SJCRH30 (cell line): ENCODE results near the gene DACT2. TPM values are rescaled to one million over a fixed set of nuclear protein-coding genes. Genes with fewer than 3 reads are reported as not detected.

ENCODE experiments used
- DNase-seq, 2 experiments: peaks; one replicate each; pipeline ENCODE4 v3.0.0-alpha.2; 2015 to 2020
- H3K27ac ChIP-seq: fragments of 250-450 bp; sonication (Bioruptor Pico); 2 replicates; pipeline ENCODE4 v1.5.1; 2020; ENCODE audit warnings: mild to moderate bottlenecking, moderate library complexity
- H3K27me3 ChIP-seq: fragments of 250-450 bp; sonication (Bioruptor Pico); 2 replicates; pipeline ENCODE4 v1.5.1; 2020; ENCODE audit warnings: mild to moderate bottlenecking, moderate library complexity
- H3K36me3 ChIP-seq: fragments of 250-450 bp; sonication (Bioruptor Pico); 2 replicates; pipeline ENCODE4 v1.5.1; 2020; ENCODE audit warnings: mild to moderate bottlenecking, moderate library complexity
- H3K4me1 ChIP-seq: fragments of 250-450 bp; sonication (Bioruptor Pico); 2 replicates; pipeline ENCODE4 v1.5.1; 2020; ENCODE audit warnings: mild to moderate bottlenecking, moderate library complexity
- H3K4me3 ChIP-seq: fragments of 250-450 bp; sonication (Bioruptor Pico); 2 replicates; pipeline ENCODE4 v1.5.1; 2020; ENCODE audit warnings: mild to moderate bottlenecking, moderate library complexity
- H3K9me3 ChIP-seq: fragments of 250-450 bp; sonication (Bioruptor Pico); replicated peaks from 2 replicates; pipeline ENCODE4 v1.5.1; 2020; ENCODE audit warnings: mild to moderate bottlenecking, moderate library complexity
- total RNA-seq: library from RNA; depleted of rRNA; stranded (reverse); fragments of >200 nt; shearing (Covaris generic); gene quantifications from 2 replicates; pipeline ENCODE4 v1.2.3, GENCODE V29; 2014

DACT2 gene
- total RNA-seq, 1 experiment from 2014 or later: not detected

GRCh38 chr6:168280020-168280898 is 39.3 kb downstream of the DACT2 start:
- Histone ChIP-seq H3K9me3 (no peaks in the 10 kb centered on the region), H3K36me3 (no peaks in the 10 kb centered on the region), H3K27ac (no peak overlapping the region), H3K4me3 (no peak overlapping the region), H3K27me3 (peaks cover 7% of the 10 kb centered on the region; the same call in 1 of the 2 replicates), H3K4me1 (no peaks in the 10 kb centered on the region)
- no peak for DNase-seq

- Histone ChIP-seq H3K9me3 (no peaks in the 10 kb centered on the region), H3K36me3 (no peaks in the 10 kb centered on the region), H3K4me3 (no peak overlapping the region), H3K27me3 (peaks cover 10% of the 10 kb centered on the region; the same call in 1 of the 2 replicates), H3K27ac (no peak overlapping the region), H3K4me1 (no peaks in the 10 kb centered on the region)
- DNase-seq: no peak
Measured at GRCh38 chr6:168279403-168279935, 40.1 kb downstream of the DACT2 start.

GRCh38 chr6:168278904-168279303 is 40.7 kb downstream of the DACT2 start:
- Histone ChIP-seq H3K9me3 (no peaks in the 10 kb centered on the region), H3K4me1 (no peaks in the 10 kb centered on the region), H3K27ac (no peak overlapping the region), H3K4me3 (no peak overlapping the region), H3K36me3 (no peaks in the 10 kb centered on the region), H3K27me3 (peaks cover 14% of the 10 kb centered on the region; the same call in 1 of the 2 replicates)
- DNase-seq: no peak

GRCh38 chr6:168277274-168277669 is 42.3 kb downstream of the DACT2 start:
- no peak for DNase-seq
- Histone ChIP-seq H3K27me3 (peaks cover 14% of the 10 kb centered on the region; the same call in 1 of the 2 replicates), H3K9me3 (no peaks in the 10 kb centered on the region)

GRCh38 chr6:168276576-168277273 is 42.9 kb downstream of the DACT2 start:
- no peak for DNase-seq
- Histone ChIP-seq H3K4me3 (no peak overlapping the region), H3K27me3 (peaks cover 14% of the 10 kb centered on the region; the same call in 1 of the 2 replicates), H3K4me1 (no peaks in the 10 kb centered on the region), H3K27ac (no peak overlapping the region), H3K9me3 (no peaks in the 10 kb centered on the region), H3K36me3 (no peaks in the 10 kb centered on the region)

More at GRCh38 chr6:168277274-168277669, 42.3 kb downstream of the DACT2 start:
- H3K27ac ChIP-seq: no peak overlapping the region
- H3K4me3 ChIP-seq: no peak overlapping the region
- H3K36me3 ChIP-seq: no peaks in the 10 kb centered on the region
- no peaks in the 10 kb centered on the region for H3K4me1 ChIP-seq

GRCh38 chr6:168275168-168275567 is 44.4 kb downstream of the DACT2 start:
- H3K36me3 ChIP-seq: no peaks in the 10 kb centered on the region
- H3K4me3 ChIP-seq: no peak overlapping the region
- DNase-seq: no peak
- no peaks in the 10 kb centered on the region for H3K9me3 ChIP-seq
- no peaks in the 10 kb centered on the region for H3K4me1 ChIP-seq
- peaks cover 9% of the 10 kb centered on the region; the same call in 1 of the 2 replicates for H3K27me3 ChIP-seq
- H3K27ac ChIP-seq: no peak overlapping the region

- Histone ChIP-seq H3K9me3 (no peaks in the 10 kb centered on the region), H3K36me3 (no peaks in the 10 kb centered on the region)
- DNase-seq: no peak
Measured at GRCh38 chr6:168274037-168274952, 45.3 kb downstream of the DACT2 start.

GRCh38 chr6:168273441-168274036 is 46.0 kb downstream of the DACT2 start:
- no peaks in the 10 kb centered on the region for H3K4me1 ChIP-seq
- no peaks in the 10 kb centered on the region for H3K9me3 ChIP-seq
- H3K36me3 ChIP-seq: no peaks in the 10 kb centered on the region
- no peak for DNase-seq
- H3K27me3 ChIP-seq: peaks cover 6% of the 10 kb centered on the region; the same call in 1 of the 2 replicates
- H3K4me3 ChIP-seq: no peak overlapping the region
- no peak overlapping the region for H3K27ac ChIP-seq

More at GRCh38 chr6:168274037-168274952, 45.3 kb downstream of the DACT2 start:
- H3K4me3 ChIP-seq: no peak overlapping the region
- no peaks in the 10 kb centered on the region for H3K4me1 ChIP-seq
- H3K27me3 ChIP-seq: peaks cover 6% of the 10 kb centered on the region; the same call in 1 of the 2 replicates
- no peak overlapping the region for H3K27ac ChIP-seq

GRCh38 chr6:168272415-168273325 is 46.9 kb downstream of the DACT2 start:
- H3K9me3 ChIP-seq: no peaks in the 10 kb centered on the region
- H3K4me1 ChIP-seq: no peaks in the 10 kb centered on the region
- H3K27ac ChIP-seq: no peak overlapping the region
- no peaks in the 10 kb centered on the region for H3K36me3 ChIP-seq
- DNase-seq: no peak
- H3K4me3 ChIP-seq: no peak overlapping the region
- peaks cover 6% of the 10 kb centered on the region; the same call in 1 of the 2 replicates for H3K27me3 ChIP-seq

- Histone ChIP-seq H3K4me1 (no peaks in the 10 kb centered on the region), H3K36me3 (no peaks in the 10 kb centered on the region), H3K27ac (no peak overlapping the region), H3K9me3 (no peaks in the 10 kb centered on the region), H3K27me3 (peaks cover 7% of the 10 kb centered on the region; the same call in 1 of the 2 replicates), H3K4me3 (no peak overlapping the region)
- DNase-seq: no peak
Measured at GRCh38 chr6:168270274-168271172, 49.1 kb downstream of the DACT2 start.

GRCh38 chr6:168269455-168270243 is 49.9 kb downstream of the DACT2 start:
- Histone ChIP-seq H3K27ac (no peak overlapping the region), H3K9me3 (no peaks in the 10 kb centered on the region), H3K27me3 (peaks cover 14% of the 10 kb centered on the region), H3K4me3 (no peak overlapping the region), H3K36me3 (no peaks in the 10 kb centered on the region), H3K4me1 (no peaks in the 10 kb centered on the region)
- DNase-seq: no peak
